ENCODE measurements around the gene TMEM214.
A peak's percentile ranks its signal among the peaks of the same experiment; 100 is the strongest.

The TMEM214 gene

GRCh38 chr2:27086724-27087593, 54.2 kb downstream of the TMEM214 start, which contains the start of gene KHK:
Gene KHK (plus strand): TSS chr2:27086772. CDS start chr2:27087260, 488 bp downstream.
- Histone ChIP-seq H3K4ac (ENCODE audit: low read length) (no peak within 1 kb of the TSS), H3K79me1 (ENCODE audit: low read depth, low read length) (no peaks in the 10 kb centered on the region), H2BK12ac (ENCODE audit: low read length) (no peak within 1 kb of the TSS), H2AK5ac (ENCODE audit: low read depth, low read length) (no peak within 1 kb of the TSS), H3K4me1 (ENCODE audit: control insufficient read depth in 2 of 2, insufficient read depth in 1 of 2, low read depth in 1 of 2, low read length in 2 of 2) (peaks cover 3 to 13% of the 10 kb centered on the region in 2 donors), H3K9ac (ENCODE audit: low read depth, low read length, poor library complexity) (peak within 1 kb of the TSS; percentile 88), H4K8ac (ENCODE audit: low read depth, low read length) (no peak within 1 kb of the TSS), H3K14ac (ENCODE audit: low read length) (peak within 1 kb of the TSS; percentile 91), H2BK5ac (ENCODE audit: low read length) (peak within 1 kb of the TSS; percentile 67), H2AFZ (ENCODE audit: low read length) (peak within 1 kb of the TSS; percentile 95), H3K4me3 (ENCODE audit: low read length in 2 of 2) (peak within 1 kb of the TSS; percentile 74 to 78), H3K9me3 (replicated peaks in 1 of 2; ENCODE audit: control insufficient read depth in 2 of 2, insufficient read depth in 1 of 2, low read depth in 1 of 2, low read length in 2 of 2) (no peaks in the 10 kb centered on the region), H2BK120ac (ENCODE audit: low read depth, low read length) (no peak within 1 kb of the TSS), H2BK15ac (ENCODE audit: low read length) (peak within 1 kb of the TSS; percentile 61), H4K91ac (ENCODE audit: low read depth, low read length, poor library complexity) (no peak within 1 kb of the TSS), H3K4me2 (ENCODE audit: insufficient read depth, low read length, poor library complexity, severe bottlenecking) (peak within 1 kb of the TSS; percentile 93), H3K18ac (ENCODE audit: low read length) (peak within 1 kb of the TSS; percentile 96), H3K27me3 (ENCODE audit: control insufficient read depth in 3 of 3, insufficient read depth in 3 of 3, low read depth in 1 of 3, low read length in 3 of 3) (peaks cover 0 to 6% (median 6%) of the 10 kb centered on the region in 3 experiments), H3K23ac (ENCODE audit: low read depth, low read length, poor library complexity) (peak within 1 kb of the TSS; percentile 89), H3K27ac (replicated peaks; ENCODE audit: low read length) (no peak within 1 kb of the TSS), H3K36me3 (replicated peaks in 1 of 2; ENCODE audit: control insufficient read depth in 2 of 2, insufficient read depth in 2 of 2, low read length in 2 of 2) (no peaks in the 10 kb centered on the region)
- no CpG with 5 or more reads among the region's 54 CpGs for WGBS, 2 donors (ENCODE audit: extremely low coverage in 2 of 2, insufficient read length in 2 of 2, insufficient replicate concordance in 1 of 2)
- no peak for DNase-seq (ENCODE audit: low spot score)

- H3K36me3 ChIP-seq (replicated peaks in 1 of 2; ENCODE audit: control insufficient read depth in 2 of 2, insufficient read depth in 2 of 2, low read length in 2 of 2): no peaks in the 10 kb centered on the region
- H3K18ac ChIP-seq (ENCODE audit: low read length): no peak overlapping the region
- H4K91ac ChIP-seq (ENCODE audit: low read depth, low read length, poor library complexity): no peak overlapping the region
- no peak overlapping the region for H3K4me2 ChIP-seq (ENCODE audit: insufficient read depth, low read length, poor library complexity, severe bottlenecking)
- H3K79me1 ChIP-seq (ENCODE audit: low read depth, low read length): no peaks in the 10 kb centered on the region
- no peak overlapping the region for H3K27ac ChIP-seq (replicated peaks; ENCODE audit: low read length)
- H3K9ac ChIP-seq (ENCODE audit: low read depth, low read length, poor library complexity): no peak overlapping the region
- H2BK120ac ChIP-seq (ENCODE audit: low read depth, low read length): no peak overlapping the region
- H4K8ac ChIP-seq (ENCODE audit: low read depth, low read length): no peak overlapping the region
- H2AK5ac ChIP-seq (ENCODE audit: low read depth, low read length): no peak overlapping the region
- no peak overlapping the region for H3K4ac ChIP-seq (ENCODE audit: low read length)
- no peak overlapping the region for H2BK15ac ChIP-seq (ENCODE audit: low read length)
- H3K27me3 ChIP-seq (ENCODE audit: control insufficient read depth in 3 of 3, insufficient read depth in 3 of 3, low read depth in 1 of 3, low read length in 3 of 3): peaks cover 0 to 6% (median 6%) of the 10 kb centered on the region in 3 experiments
- no peak for DNase-seq (ENCODE audit: low spot score)
- no peak overlapping the region for H3K14ac ChIP-seq (ENCODE audit: low read length)
- H2BK12ac ChIP-seq (ENCODE audit: low read length): no peak overlapping the region
- H2AFZ ChIP-seq (ENCODE audit: low read length): no peak overlapping the region
- WGBS, 2 donors (ENCODE audit: extremely low coverage in 2 of 2, insufficient read length in 2 of 2, insufficient replicate concordance in 1 of 2): no CpG with 5 or more reads among the region's 5 CpGs
- no peak overlapping the region for H3K23ac ChIP-seq (ENCODE audit: low read depth, low read length, poor library complexity)
- H3K4me1 ChIP-seq (ENCODE audit: control insufficient read depth in 2 of 2, insufficient read depth in 1 of 2, low read depth in 1 of 2, low read length in 2 of 2): peaks cover 3 to 8% of the 10 kb centered on the region in 2 donors
- H3K4me3 ChIP-seq (ENCODE audit: low read length in 2 of 2): no peak overlapping the region
- no peak overlapping the region for H2BK5ac ChIP-seq (ENCODE audit: low read length)
- no peaks in the 10 kb centered on the region for H3K9me3 ChIP-seq (replicated peaks in 1 of 2; ENCODE audit: control insufficient read depth in 2 of 2, insufficient read depth in 1 of 2, low read depth in 1 of 2, low read length in 2 of 2)
Measured at GRCh38 chr2:27087823-27088410, 55.2 kb downstream of the TMEM214 start.

- no peak for DNase-seq (ENCODE audit: low spot score)
- Histone ChIP-seq H4K91ac (ENCODE audit: low read depth, low read length, poor library complexity) (no peak overlapping the region), H3K4ac (ENCODE audit: low read length) (no peak overlapping the region), H3K4me3 (ENCODE audit: low read length in 2 of 2) (no peak overlapping the region), H3K23ac (ENCODE audit: low read depth, low read length, poor library complexity) (no peak overlapping the region), H3K14ac (ENCODE audit: low read length) (no peak overlapping the region), H2AFZ (ENCODE audit: low read length) (no peak overlapping the region), H3K36me3 (replicated peaks in 1 of 2; ENCODE audit: control insufficient read depth in 2 of 2, insufficient read depth in 2 of 2, low read length in 2 of 2) (no peaks in the 10 kb centered on the region), H2BK5ac (ENCODE audit: low read length) (no peak overlapping the region), H3K18ac (ENCODE audit: low read length) (no peak overlapping the region), H3K27me3 (ENCODE audit: control insufficient read depth in 3 of 3, insufficient read depth in 3 of 3, low read depth in 1 of 3, low read length in 3 of 3) (peaks cover 0 to 6% (median 6%) of the 10 kb centered on the region in 3 experiments), H3K9me3 (replicated peaks in 1 of 2; ENCODE audit: control insufficient read depth in 2 of 2, insufficient read depth in 1 of 2, low read depth in 1 of 2, low read length in 2 of 2) (no peaks in the 10 kb centered on the region), H3K27ac (replicated peaks; ENCODE audit: low read length) (no peak overlapping the region), H2BK120ac (ENCODE audit: low read depth, low read length) (no peak overlapping the region), H3K79me1 (ENCODE audit: low read depth, low read length) (no peaks in the 10 kb centered on the region), H3K9ac (ENCODE audit: low read depth, low read length, poor library complexity) (no peak overlapping the region), H4K8ac (ENCODE audit: low read depth, low read length) (no peak overlapping the region), H2BK12ac (ENCODE audit: low read length) (no peak overlapping the region), H3K4me2 (ENCODE audit: insufficient read depth, low read length, poor library complexity, severe bottlenecking) (no peak overlapping the region), H3K4me1 (ENCODE audit: control insufficient read depth in 2 of 2, insufficient read depth in 1 of 2, low read depth in 1 of 2, low read length in 2 of 2) (peaks cover 3 to 7% of the 10 kb centered on the region in 2 donors), H2AK5ac (ENCODE audit: low read depth, low read length) (no peak overlapping the region), H2BK15ac (ENCODE audit: low read length) (no peak overlapping the region)
- WGBS, 2 donors (ENCODE audit: extremely low coverage in 2 of 2, insufficient read length in 2 of 2, insufficient replicate concordance in 1 of 2): no CpG with 5 or more reads among the region's 6 CpGs
Measured at GRCh38 chr2:27088634-27089033, 55.9 kb downstream of the TMEM214 start.

Measured in neuronal stem cell (in vitro differentiated cells).